ENCODE data around the gene NHS. TPM values are rescaled to one million over a fixed set of nuclear protein-coding genes. Genes with fewer than 3 reads are reported as not detected.

Gene NHS
- total RNA-seq, 1 donor from 2014 or later: 117 TPM

- peaks cover 8% of the 10 kb centered on the region for H3K4me1 Mint-ChIP-seq (ENCODE audit: low read depth)
- no peak overlapping the region for H3K27ac Mint-ChIP-seq
- no peaks in the 10 kb centered on the region for H3K27me3 Mint-ChIP-seq
- no peaks in the 10 kb centered on the region for H3K36me3 Mint-ChIP-seq (ENCODE audit: insufficient read depth)
- TF ChIP-seq CTCF (IDR thresholded peaks at IDR 0.05; ENCODE audit: unreplicated experiment): no peak
- DNase-seq (ENCODE audit: low spot score, unreplicated experiment): no peak
- H3K4me3 Mint-ChIP-seq (ENCODE audit: low read depth): no peak overlapping the region
- no peaks in the 10 kb centered on the region for H3K9me3 Mint-ChIP-seq (ENCODE audit: low read depth)
Observed at GRCh38 chrX:17471121-17471520, 96.1 kb downstream of the NHS start.

GRCh38 chrX:17471861-17472260, 96.9 kb downstream of the NHS start:
- TF ChIP-seq CTCF (IDR thresholded peaks at IDR 0.05; ENCODE audit: unreplicated experiment): no peak
- Mint-ChIP-seq H3K4me3 (ENCODE audit: low read depth) (no peak overlapping the region), H3K9me3 (ENCODE audit: low read depth) (no peaks in the 10 kb centered on the region), H3K4me1 (ENCODE audit: low read depth) (peaks cover 4% of the 10 kb centered on the region), H3K27ac (no peak overlapping the region), H3K27me3 (no peaks in the 10 kb centered on the region), H3K36me3 (ENCODE audit: insufficient read depth) (no peaks in the 10 kb centered on the region)
- DNase-seq (ENCODE audit: low spot score, unreplicated experiment): no peak

GRCh38 chrX:17472424-17472823, 97.4 kb downstream of the NHS start:
- H3K4me1 Mint-ChIP-seq (ENCODE audit: low read depth): peaks cover 4% of the 10 kb centered on the region
- H3K36me3 Mint-ChIP-seq (ENCODE audit: insufficient read depth): peaks cover 6% of the 10 kb centered on the region
- H3K27ac Mint-ChIP-seq: no peak overlapping the region
- H3K27me3 Mint-ChIP-seq: no peaks in the 10 kb centered on the region
- DNase-seq (ENCODE audit: low spot score, unreplicated experiment): no peak
- no peak overlapping the region for H3K4me3 Mint-ChIP-seq (ENCODE audit: low read depth)
- no peak for TF ChIP-seq CTCF (IDR thresholded peaks at IDR 0.05; ENCODE audit: unreplicated experiment)
- H3K9me3 Mint-ChIP-seq (ENCODE audit: low read depth): no peaks in the 10 kb centered on the region

GRCh38 chrX:17473021-17473420, 98.0 kb downstream of the NHS start:
- Mint-ChIP-seq H3K9me3 (ENCODE audit: low read depth) (no peaks in the 10 kb centered on the region), H3K27me3 (no peaks in the 10 kb centered on the region)

GRCh38 chrX:17474892-17475291, 99.9 kb downstream of the NHS start:
- no peak for DNase-seq (ENCODE audit: low spot score, unreplicated experiment)
- Mint-ChIP-seq H3K27me3 (no peaks in the 10 kb centered on the region), H3K27ac (no peak overlapping the region), H3K4me1 (ENCODE audit: low read depth) (peaks cover 4% of the 10 kb centered on the region), H3K9me3 (ENCODE audit: low read depth) (peaks cover 3% of the 10 kb centered on the region), H3K36me3 (ENCODE audit: insufficient read depth) (peaks cover 18% of the 10 kb centered on the region), H3K4me3 (ENCODE audit: low read depth) (no peak overlapping the region)
- TF ChIP-seq CTCF (IDR thresholded peaks at IDR 0.05; ENCODE audit: unreplicated experiment): no peak

More at GRCh38 chrX:17473021-17473420, 98.0 kb downstream of the NHS start:
- Mint-ChIP-seq H3K4me3 (ENCODE audit: low read depth) (no peak overlapping the region), H3K4me1 (ENCODE audit: low read depth) (peaks cover 4% of the 10 kb centered on the region), H3K36me3 (ENCODE audit: insufficient read depth) (peaks cover 8% of the 10 kb centered on the region), H3K27ac (no peak overlapping the region)
- no peak for DNase-seq (ENCODE audit: low spot score, unreplicated experiment)
- no peak for TF ChIP-seq CTCF (IDR thresholded peaks at IDR 0.05; ENCODE audit: unreplicated experiment)
